ENCODE data around the gene TSPAN14. TPM values are rescaled to one million over a fixed set of nuclear protein-coding genes. Genes with fewer than 3 reads are reported as not detected.

TSPAN14 gene
- total RNA-seq, 1 donor, result 23.9 TPM

DNA sequence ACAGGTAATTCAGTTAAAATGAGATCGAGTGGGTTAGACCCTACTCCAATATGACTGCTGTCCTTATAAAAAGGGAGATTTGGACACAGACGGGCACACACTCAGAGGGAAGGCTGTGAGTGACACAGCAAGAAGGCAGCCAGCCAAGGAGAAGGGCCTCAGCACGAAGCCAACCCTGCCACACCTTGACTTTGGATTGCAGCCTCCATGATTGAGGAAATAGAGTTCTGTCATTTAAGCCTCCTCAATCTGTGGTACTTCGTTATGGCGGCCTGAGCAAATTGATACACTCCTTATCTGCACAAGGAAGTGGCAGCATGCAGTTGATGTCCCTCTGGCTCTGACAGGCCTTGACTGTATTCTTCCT lies 127.3 kb downstream of the TSPAN14 start:
- no peak overlapping the region for H3K27ac ChIP-seq (ENCODE audit: low read depth, low read length)
- no peaks in the 10 kb centered on the region for H3K27me3 ChIP-seq (ENCODE audit: insufficient read depth, low read length)
- H3K9me3 ChIP-seq (ENCODE audit: low read depth, low read length), result no peaks in the 10 kb centered on the region
- no peak overlapping the region for H2AFZ ChIP-seq (ENCODE audit: low read length)
- no peaks in the 10 kb centered on the region for H3K36me3 ChIP-seq (ENCODE audit: insufficient read depth, low read length)
- H4K20me1 ChIP-seq (ENCODE audit: insufficient read depth, low read length), result no peaks in the 10 kb centered on the region
- no peaks in the 10 kb centered on the region for H3K79me2 ChIP-seq (ENCODE audit: insufficient read depth, low read length)
- H3K4me1 ChIP-seq (ENCODE audit: insufficient read depth, low read length), result no peaks in the 10 kb centered on the region
- TF ChIP-seq, protein P1, sequence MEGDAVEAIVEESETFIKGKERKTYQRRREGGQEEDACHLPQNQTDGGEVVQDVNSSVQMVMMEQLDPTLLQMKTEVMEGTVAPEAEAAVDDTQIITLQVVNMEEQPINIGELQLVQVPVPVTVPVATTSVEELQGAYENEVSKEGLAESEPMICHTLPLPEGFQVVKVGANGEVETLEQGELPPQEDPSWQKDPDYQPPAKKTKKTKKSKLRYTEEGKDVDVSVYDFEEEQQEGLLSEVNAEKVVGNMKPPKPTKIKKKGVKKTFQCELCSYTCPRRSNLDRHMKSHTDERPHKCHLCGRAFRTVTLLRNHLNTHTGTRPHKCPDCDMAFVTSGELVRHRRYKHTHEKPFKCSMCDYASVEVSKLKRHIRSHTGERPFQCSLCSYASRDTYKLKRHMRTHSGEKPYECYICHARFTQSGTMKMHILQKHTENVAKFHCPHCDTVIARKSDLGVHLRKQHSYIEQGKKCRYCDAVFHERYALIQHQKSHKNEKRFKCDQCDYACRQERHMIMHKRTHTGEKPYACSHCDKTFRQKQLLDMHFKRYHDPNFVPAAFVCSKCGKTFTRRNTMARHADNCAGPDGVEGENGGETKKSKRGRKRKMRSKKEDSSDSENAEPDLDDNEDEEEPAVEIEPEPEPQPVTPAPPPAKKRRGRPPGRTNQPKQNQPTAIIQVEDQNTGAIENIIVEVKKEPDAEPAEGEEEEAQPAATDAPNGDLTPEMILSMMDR (IDR thresholded peaks at IDR 0.05; ENCODE audit: extremely low read depth, low read depth, low read length), result no peak
- no peak overlapping the region for H3K4me2 ChIP-seq (ENCODE audit: insufficient read depth, low read length)
- H3K4me3 ChIP-seq (ENCODE audit: insufficient read depth, low read length), result no peak overlapping the region
- DNase-seq (ENCODE audit: insufficient read length, low spot score, missing footprints), result no peak

DNA sequence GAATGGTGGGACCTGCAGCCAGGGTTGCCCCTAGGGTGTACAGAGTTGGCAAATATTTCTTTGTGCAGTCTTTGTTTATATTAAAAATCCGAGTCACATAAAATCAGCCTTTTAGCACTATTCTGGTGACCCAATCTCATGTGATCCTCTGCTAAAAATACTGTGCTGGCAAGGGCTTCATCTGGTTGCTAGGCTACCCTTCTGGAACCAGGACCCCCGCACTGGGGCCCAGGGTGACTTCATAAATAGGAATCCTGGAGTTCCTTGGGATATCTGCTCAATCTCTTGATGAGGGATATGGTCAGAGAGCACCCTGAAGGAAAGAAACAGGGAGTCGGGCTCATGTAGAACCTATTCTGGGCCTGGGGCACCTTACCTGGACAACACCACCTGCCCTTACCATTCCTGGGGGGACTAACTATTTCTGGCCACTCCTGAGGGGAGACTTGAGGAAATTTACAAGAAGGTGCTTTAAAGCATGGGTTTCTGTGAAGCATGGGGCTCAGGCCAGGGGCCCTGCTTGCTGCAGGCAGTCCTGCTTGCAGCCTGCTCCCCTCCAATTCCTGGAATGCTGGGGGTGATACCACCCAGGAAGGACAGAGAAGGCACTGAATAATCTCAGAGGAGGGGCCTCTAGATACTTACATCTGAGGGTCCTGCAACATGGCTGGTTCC lies 128.3 kb downstream of the TSPAN14 start:
- Histone ChIP-seq H3K9me3 (ENCODE audit: low read depth, low read length) (no peaks in the 10 kb centered on the region), H3K27me3 (ENCODE audit: insufficient read depth, low read length) (no peaks in the 10 kb centered on the region)

More for the DNA sequence above, 128.3 kb downstream of the TSPAN14 start:
- DNase-seq (ENCODE audit: insufficient read length, low spot score, missing footprints), result no peak
- H3K4me1 ChIP-seq (ENCODE audit: insufficient read depth, low read length), result no peaks in the 10 kb centered on the region
- TF ChIP-seq, protein P1 (IDR thresholded peaks at IDR 0.05; ENCODE audit: extremely low read depth, low read depth, low read length), result no peak
- no peak overlapping the region for H3K4me2 ChIP-seq (ENCODE audit: insufficient read depth, low read length)
- H4K20me1 ChIP-seq (ENCODE audit: insufficient read depth, low read length), result no peaks in the 10 kb centered on the region
- H3K36me3 ChIP-seq (ENCODE audit: insufficient read depth, low read length), result no peaks in the 10 kb centered on the region
- no peak overlapping the region for H3K27ac ChIP-seq (ENCODE audit: low read depth, low read length)
- H2AFZ ChIP-seq (ENCODE audit: low read length), result no peak overlapping the region
- no peak overlapping the region for H3K4me3 ChIP-seq (ENCODE audit: insufficient read depth, low read length)
- no peaks in the 10 kb centered on the region for H3K79me2 ChIP-seq (ENCODE audit: insufficient read depth, low read length)

Other genes with a start within 250 kb of the TSPAN14 start
- 112 and 113 TPM in 2 replicates for gene ANXA11, start 248.8 kb upstream of the TSPAN14 start, total RNA-seq
- not detected in 2 replicates for gene MAT1A, start 164.7 kb upstream of the TSPAN14 start, total RNA-seq
- gene DYDC1, start 97.6 kb upstream of the TSPAN14 start, total RNA-seq, result not detected in 2 replicates
- not detected in 2 replicates for gene DYDC2, start 97.5 kb upstream of the TSPAN14 start, total RNA-seq
- 5.1 and 5.9 TPM in 2 replicates for gene PRXL2A, start 45.8 kb upstream of the TSPAN14 start, total RNA-seq
- under 0.01 TPM in 1 of 2 replicates, not detected in the other for gene SH2D4B, start 83.6 kb downstream of the TSPAN14 start, total RNA-seq

Data from osteoblast (primary cell).